ENCODE results near the gene PSORS1C1. TPM values are rescaled to one million over a fixed set of nuclear protein-coding genes. Genes with fewer than 3 reads are reported as not detected.

The PSORS1C1 gene
- total and polyA plus RNA-seq, 10 donors: 0.11 to 3.4 (median 0.76) TPM; not detected in 3

DNA sequence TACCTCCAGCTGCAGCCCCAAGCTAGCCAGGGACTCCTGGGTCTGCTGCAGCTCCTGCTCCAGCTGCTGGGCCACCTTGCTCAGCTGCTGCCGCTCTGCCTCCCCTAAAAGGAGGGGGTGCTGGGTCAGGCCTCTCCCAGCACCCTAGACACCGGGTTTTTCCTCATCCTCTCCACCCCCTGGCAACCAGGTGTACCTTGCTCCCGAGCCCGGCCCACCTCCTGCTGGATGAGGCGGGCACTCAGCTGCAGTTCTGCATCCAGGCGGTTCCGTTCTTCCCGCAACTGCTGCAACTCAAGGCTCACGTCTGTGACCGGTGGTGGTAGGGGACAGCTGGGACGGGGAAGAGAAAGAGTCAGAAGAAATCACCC, 30.4 kb downstream of the PSORS1C1 start:
- H3K27ac ChIP-seq: no peak overlapping the region
- intact Hi-C loops (cut with DNase I; ENCODE audit: low total_unique reads): no loop called here
- DNase-seq: no peak
- WGBS, 5 donors: 75 to 85% (median 83%) methylated on average over 10 to 11 of the region's 11 CpGs
- no peak overlapping the region for H3K4me3 ChIP-seq
- no peaks in the 10 kb centered on the region for H3K9me3 ChIP-seq
- H3K27me3 ChIP-seq (replicated peaks in 1 of 7): no peaks in the 10 kb centered on the region
- TF ChIP-seq CTCF (IDR thresholded peaks at IDR 0.05 in 8 of 11, conservative IDR thresholded peaks at IDR 0.05 in 3 of 11) (no peak), POLR2A (IDR thresholded peaks at IDR 0.05) (no peak), POLR2AphosphoS5 (IDR thresholded peaks at IDR 0.05) (no peak)
- peaks cover 0 to 12% (median 0%) of the 10 kb centered on the region in 6 donors for H3K4me1 ChIP-seq
- H3K36me3 ChIP-seq: peaks cover 0 to 66% (median 16%) of the 10 kb centered on the region in 6 donors

- Histone ChIP-seq H3K36me3 (peaks cover 0 to 70% (median 20%) of the 10 kb centered on the region in 6 donors), H3K9me3 (no peaks in the 10 kb centered on the region), H3K27ac (no peak overlapping the region), H3K4me3 (no peak overlapping the region), H3K4me1 (peaks cover 0 to 12% (median 0%) of the 10 kb centered on the region in 6 donors), H3K27me3 (replicated peaks in 1 of 7) (no peaks in the 10 kb centered on the region)
- no peak for DNase-seq
- TF ChIP-seq CTCF (IDR thresholded peaks at IDR 0.05 in 8 of 11, conservative IDR thresholded peaks at IDR 0.05 in 3 of 11) (no peak), POLR2A (IDR thresholded peaks at IDR 0.05) (no peak), POLR2AphosphoS5 (IDR thresholded peaks at IDR 0.05) (no peak)
- WGBS, 5 donors: 93 to 96% (median 95%) methylated on average over 10 of the region's 10 CpGs
- intact Hi-C loops (cut with DNase I; ENCODE audit: low total_unique reads): no loop called here
Measured at GRCh38 chr6:31145386-31145785, 30.8 kb downstream of the PSORS1C1 start.

- H3K27ac ChIP-seq: no peak overlapping the region
- no peak overlapping the region for H3K4me3 ChIP-seq
- intact Hi-C loops (cut with DNase I; ENCODE audit: low total_unique reads): no loop called here
- no peak for DNase-seq
- H3K4me1 ChIP-seq: peaks cover 0 to 5% (median 0%) of the 10 kb centered on the region in 6 donors
- H3K9me3 ChIP-seq: no peaks in the 10 kb centered on the region
- peaks cover 0 to 75% (median 23%) of the 10 kb centered on the region in 6 donors for H3K36me3 ChIP-seq
- TF ChIP-seq POLR2AphosphoS5 (IDR thresholded peaks at IDR 0.05) (no peak), POLR2A (IDR thresholded peaks at IDR 0.05) (no peak), CTCF (IDR thresholded peaks at IDR 0.05 in 8 of 11, conservative IDR thresholded peaks at IDR 0.05 in 3 of 11) (no peak)
- 89 to 96% (median 92%) methylated on average over 5 to 6 of the region's 6 CpGs for WGBS, 5 donors
- H3K27me3 ChIP-seq (replicated peaks in 1 of 7): no peaks in the 10 kb centered on the region
Measured at GRCh38 chr6:31149827-31150447, 35.3 kb downstream of the PSORS1C1 start.

DNA sequence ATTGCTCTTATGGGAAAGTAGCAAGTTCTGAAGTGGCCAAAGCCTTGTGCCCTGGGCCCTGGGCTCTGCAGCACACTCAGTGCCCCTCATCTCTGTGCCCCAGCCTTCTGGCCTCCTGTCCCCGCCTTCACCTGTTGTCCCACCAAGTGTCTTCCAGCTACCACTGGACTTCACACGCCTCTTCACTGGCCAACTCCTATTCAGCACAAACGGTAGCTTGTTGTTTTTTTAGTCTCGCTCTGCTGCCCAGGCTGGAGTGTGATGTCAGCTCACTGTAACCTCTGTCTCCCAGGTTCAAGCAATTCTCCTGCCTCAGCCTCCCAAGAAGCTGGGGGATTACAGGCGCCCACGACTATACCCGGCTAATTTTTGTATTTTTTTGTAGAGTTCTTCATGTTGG, 38.2 kb downstream of the PSORS1C1 start:
- intact Hi-C loops (cut with DNase I; ENCODE audit: low total_unique reads): no loop called here
- 88 to 97% (median 95%) methylated on average over 7 of the region's 7 CpGs for WGBS, 5 donors
- no peak for DNase-seq
- Histone ChIP-seq H3K27me3 (replicated peaks in 1 of 7) (no peaks in the 10 kb centered on the region), H3K4me1 (peaks cover 4 to 19% (median 9%) of the 10 kb centered on the region in 6 donors), H3K27ac (no peak overlapping the region), H3K9me3 (no peaks in the 10 kb centered on the region), H3K36me3 (peaks cover 0 to 70% (median 21%) of the 10 kb centered on the region in 6 donors), H3K4me3 (no peak overlapping the region)
- TF ChIP-seq POLR2AphosphoS5 (IDR thresholded peaks at IDR 0.05) (no peak), POLR2A (IDR thresholded peaks at IDR 0.05) (no peak), CTCF (IDR thresholded peaks at IDR 0.05 in 8 of 11, conservative IDR thresholded peaks at IDR 0.05 in 3 of 11) (no peak)

Data from spleen (tissue), 11 donors.